ENCODE measurements around the gene CERS6. TPM values are rescaled to one million over a fixed set of nuclear protein-coding genes. Genes with fewer than 3 reads are reported as not detected.

The CERS6 gene
- polyA plus RNA-seq, 3 donors from 2014 or later = 2.4 to 9.2 (median 5.6) TPM

DNA sequence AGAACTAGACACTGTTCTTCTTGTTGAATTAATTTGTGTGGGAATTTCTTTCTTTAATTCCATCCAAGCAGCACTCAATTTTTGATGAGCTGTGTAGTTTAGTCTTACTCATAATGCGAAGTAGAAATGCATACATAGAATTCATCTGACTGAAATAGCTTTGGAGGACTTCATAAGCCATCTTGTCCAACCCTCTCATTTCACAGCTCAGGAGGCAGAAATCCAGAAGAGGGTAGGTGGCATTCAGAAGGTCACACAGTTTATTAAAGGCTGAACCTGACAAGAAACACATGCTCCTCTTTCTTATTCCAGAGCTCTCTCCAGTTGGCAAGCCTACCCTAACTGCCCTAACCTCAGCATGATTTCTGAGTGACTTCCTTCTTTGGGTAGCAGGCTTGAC lies 177.1 kb downstream of the CERS6 start:
- Mint-ChIP-seq H3K9me3 (no peaks in the 10 kb centered on the region), H3K27me3 (ENCODE audit: low read depth in 3 of 3) (peaks cover 0 to 4% (median 0%) of the 10 kb centered on the region in 3 donors), H3K4me3 (no peak overlapping the region), H3K4me1 (peaks cover 7 to 32% of the 10 kb centered on the region in 2 donors), H3K36me3 (no peaks in the 10 kb centered on the region), H3K27ac (no peak overlapping the region)
- DNase-seq = no peak

DNA sequence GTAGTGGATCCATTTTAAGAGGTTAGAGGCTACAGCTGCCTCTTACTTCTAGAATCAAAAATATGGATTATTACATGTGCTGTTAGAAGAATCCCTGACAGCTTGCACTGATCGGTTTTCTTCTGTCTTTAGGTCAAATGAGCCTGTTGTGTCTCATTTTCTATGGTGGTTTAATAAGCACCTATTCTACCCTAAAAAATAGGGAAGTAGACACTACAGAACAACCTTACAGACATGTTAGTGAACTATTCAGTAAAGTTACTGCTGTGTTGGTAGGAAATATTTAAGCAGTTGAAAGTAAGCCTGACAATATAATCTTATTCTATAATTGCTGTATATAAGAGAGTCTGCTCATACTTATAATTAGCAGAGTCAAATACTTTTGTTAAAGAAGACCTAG lies 177.8 kb downstream of the CERS6 start:
- no peaks in the 10 kb centered on the region for H3K9me3 Mint-ChIP-seq
- no peak overlapping the region for H3K4me3 Mint-ChIP-seq
- no peak overlapping the region for H3K27ac Mint-ChIP-seq

DNA sequence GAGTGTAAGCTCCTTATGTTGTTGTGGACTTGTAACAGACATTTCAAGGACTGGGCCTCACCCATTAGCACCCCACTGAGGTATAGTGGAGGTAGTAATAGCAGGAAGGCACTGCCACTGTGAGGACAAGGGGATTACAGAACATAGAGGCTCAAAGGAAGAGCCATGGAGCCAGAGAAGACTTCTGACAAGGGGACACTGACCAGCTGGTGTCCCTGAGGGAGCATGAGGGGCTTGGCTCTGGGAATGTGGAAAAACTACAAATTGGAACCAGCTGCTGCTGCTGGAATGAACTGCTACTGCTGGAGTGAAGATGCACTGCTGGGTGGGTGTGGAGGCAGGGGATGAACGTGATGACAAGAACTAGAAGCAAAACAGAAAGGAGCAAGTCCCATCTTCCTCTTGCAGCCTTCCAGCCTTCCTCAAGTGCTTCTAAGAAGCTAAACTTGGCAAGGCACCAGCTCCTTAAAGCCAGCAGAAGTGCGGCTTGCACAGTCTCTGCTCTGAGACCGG lies 179.0 kb downstream of the CERS6 start:
- Mint-ChIP-seq H3K27me3 (ENCODE audit: low read depth in 3 of 3) (peaks cover 0 to 4% (median 0%) of the 10 kb centered on the region in 3 donors), H3K4me3 (no peak overlapping the region), H3K27ac (peak overlapping the region in 2 of 6 donors; percentile 16 to 22), H3K9me3 (no peaks in the 10 kb centered on the region), H3K36me3 (no peaks in the 10 kb centered on the region), H3K4me1 (peaks cover 7 to 36% of the 10 kb centered on the region in 2 donors)
- no peak for DNase-seq

More for the DNA sequence above, 177.8 kb downstream of the CERS6 start:
- Mint-ChIP-seq H3K36me3 (no peaks in the 10 kb centered on the region), H3K4me1 (peaks cover 7 to 36% of the 10 kb centered on the region in 2 donors), H3K27me3 (ENCODE audit: low read depth in 3 of 3) (peaks cover 0 to 4% (median 0%) of the 10 kb centered on the region in 3 donors)
- DNase-seq = no peak

DNA sequence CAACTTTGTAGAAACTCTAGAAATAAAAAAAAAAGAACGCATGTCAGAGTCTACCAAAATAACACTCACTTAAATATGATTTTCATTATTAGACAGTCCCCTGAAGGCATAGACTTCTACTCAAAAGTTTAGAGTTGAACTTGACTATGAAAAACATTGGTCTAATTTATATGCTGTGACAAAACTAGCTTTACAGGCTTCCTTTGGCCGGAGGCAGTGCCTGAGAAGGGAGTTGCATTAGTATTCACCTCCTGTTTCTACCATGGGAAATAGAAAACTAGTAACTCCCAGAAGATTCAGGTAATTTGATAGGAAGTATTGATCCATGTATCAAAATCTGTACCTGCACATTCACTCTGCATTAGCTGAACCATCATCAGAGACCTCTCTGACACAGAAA lies 182.9 kb downstream of the CERS6 start:
- Mint-ChIP-seq H3K9me3 (no peaks in the 10 kb centered on the region), H3K27ac (no peak overlapping the region), H3K36me3 (no peaks in the 10 kb centered on the region), H3K4me1 (peaks cover 6 to 32% of the 10 kb centered on the region in 2 donors), H3K27me3 (ENCODE audit: low read depth in 3 of 3) (peaks cover 0 to 4% (median 0%) of the 10 kb centered on the region in 3 donors), H3K4me3 (no peak overlapping the region)
- no peak for DNase-seq

DNA sequence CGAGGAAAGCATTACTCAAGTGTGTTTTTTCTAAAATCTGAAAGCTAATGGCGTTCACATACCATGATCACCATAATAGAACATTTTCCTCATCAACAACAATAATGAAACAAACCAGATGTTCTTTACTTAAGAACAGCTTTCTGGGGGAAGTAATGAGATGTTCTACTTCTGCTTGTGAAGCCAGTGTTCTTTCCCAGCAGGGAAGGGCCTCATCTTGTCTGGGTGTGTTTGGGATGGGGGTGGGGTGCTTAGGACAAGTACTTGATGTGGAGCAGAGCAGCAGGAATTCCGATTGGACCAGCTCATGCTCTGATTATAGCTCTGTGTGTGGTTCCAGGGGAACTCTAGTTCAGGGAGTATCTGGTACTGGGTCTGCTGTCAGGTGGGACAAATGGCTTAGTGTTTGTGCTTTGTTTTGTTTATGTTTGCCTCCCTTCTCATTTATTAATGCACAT lies 183.4 kb downstream of the CERS6 start:
- Mint-ChIP-seq H3K27ac (no peak overlapping the region), H3K4me1 (peaks cover 10 to 37% of the 10 kb centered on the region in 2 donors), H3K36me3 (no peaks in the 10 kb centered on the region), H3K9me3 (no peaks in the 10 kb centered on the region), H3K4me3 (no peak overlapping the region), H3K27me3 (ENCODE audit: low read depth in 3 of 3) (peaks cover 0 to 4% (median 0%) of the 10 kb centered on the region in 3 donors)
- DNase-seq = no peak

GRCh38 chr2:168640039-168640438 lies 184.0 kb downstream of the CERS6 start:
- Mint-ChIP-seq H3K27me3 (ENCODE audit: low read depth in 3 of 3) (peaks cover 0 to 4% (median 0%) of the 10 kb centered on the region in 3 donors), H3K4me3 (no peak overlapping the region), H3K27ac (no peak overlapping the region), H3K9me3 (no peaks in the 10 kb centered on the region), H3K4me1 (peaks cover 11 to 34% of the 10 kb centered on the region in 2 donors), H3K36me3 (no peaks in the 10 kb centered on the region)
- DNase-seq = no peak

- DNase-seq = no peak
- H3K36me3 Mint-ChIP-seq = no peaks in the 10 kb centered on the region
- no peak overlapping the region for H3K27ac Mint-ChIP-seq
- H3K27me3 Mint-ChIP-seq (ENCODE audit: low read depth in 3 of 3) = peaks cover 0 to 1% (median 0%) of the 10 kb centered on the region in 3 donors
- peaks cover 0 to 2% (median 0%) of the 10 kb centered on the region in 6 donors for H3K9me3 Mint-ChIP-seq
- no peak overlapping the region for H3K4me3 Mint-ChIP-seq
- peaks cover 21 to 25% of the 10 kb centered on the region in 2 donors for H3K4me1 Mint-ChIP-seq
Measured at GRCh38 chr2:168641636-168642035, 185.6 kb downstream of the CERS6 start.

DNA sequence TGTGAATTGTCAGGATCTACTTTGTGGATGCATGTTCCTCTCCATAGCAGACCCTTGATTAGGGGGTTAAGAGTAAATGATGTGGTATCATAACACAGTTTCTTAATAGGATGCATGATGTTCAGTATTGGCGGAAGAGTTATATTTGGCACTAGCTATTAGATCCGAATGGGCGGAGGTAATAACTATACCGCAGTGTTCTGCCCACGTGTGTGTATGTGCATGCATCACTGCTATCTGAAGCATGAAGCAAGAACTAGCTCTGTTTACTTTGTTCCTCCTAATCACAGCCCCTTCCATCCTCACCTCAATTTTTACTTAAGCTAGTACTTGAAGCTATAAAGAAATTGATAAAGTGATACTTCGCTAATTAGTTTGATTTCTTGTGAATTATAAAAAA lies 186.8 kb downstream of the CERS6 start:
- Mint-ChIP-seq H3K4me1 (peaks cover 16 to 19% of the 10 kb centered on the region in 2 donors), H3K36me3 (no peaks in the 10 kb centered on the region), H3K27me3 (ENCODE audit: low read depth in 3 of 3) (peaks cover 0 to 1% (median 0%) of the 10 kb centered on the region in 3 donors), H3K9me3 (peaks cover 0 to 2% (median 0%) of the 10 kb centered on the region in 6 donors), H3K4me3 (no peak overlapping the region), H3K27ac (no peak overlapping the region)
- DNase-seq = no peak

GRCh38 chr2:168643979-168644378 lies 187.9 kb downstream of the CERS6 start:
- Mint-ChIP-seq H3K27ac (no peak overlapping the region), H3K36me3 (no peaks in the 10 kb centered on the region), H3K9me3 (peaks cover 0 to 2% (median 0%) of the 10 kb centered on the region in 6 donors), H3K4me1 (peaks cover 8 to 19% of the 10 kb centered on the region in 2 donors), H3K27me3 (ENCODE audit: low read depth in 3 of 3) (peaks cover 0 to 1% (median 0%) of the 10 kb centered on the region in 3 donors), H3K4me3 (no peak overlapping the region)
- DNase-seq = no peak

DNA sequence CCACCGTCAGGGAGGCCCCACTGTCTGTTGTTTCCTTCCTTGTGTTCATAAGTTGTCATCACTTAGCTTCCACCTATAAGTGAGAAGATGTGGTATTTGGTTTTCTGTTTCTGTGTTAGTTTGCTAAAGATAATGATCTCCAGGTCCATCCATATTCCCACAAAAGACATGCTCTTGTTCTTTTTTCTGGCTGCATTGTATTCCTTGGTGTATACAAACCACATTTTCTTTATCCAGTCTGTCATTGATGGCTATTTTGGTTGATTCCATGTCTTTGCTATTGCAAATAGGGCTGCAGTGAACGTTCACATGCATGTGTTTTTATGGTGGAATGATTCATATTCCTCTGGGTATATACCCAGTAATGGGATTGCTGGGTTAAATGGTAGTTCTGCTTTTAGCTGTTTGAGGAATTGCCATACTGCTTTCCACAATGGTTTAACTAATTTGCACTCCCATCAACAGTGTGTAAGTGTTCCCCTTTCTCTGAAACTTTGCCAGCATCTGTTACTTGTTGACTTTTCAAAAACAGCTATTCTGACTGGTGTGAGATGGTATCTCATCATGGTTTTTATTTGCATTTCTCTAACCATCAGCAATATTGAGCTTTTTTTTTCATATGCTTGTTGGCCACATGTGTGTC lies 189.7 kb downstream of the CERS6 start:
- no peak for DNase-seq
- peaks cover 0 to 2% (median 0%) of the 10 kb centered on the region in 6 donors for H3K9me3 Mint-ChIP-seq
- peak overlapping the region in 2 of 6 donors; percentile 1 to 9 for H3K27ac Mint-ChIP-seq
- no peaks in the 10 kb centered on the region for H3K36me3 Mint-ChIP-seq
- H3K4me1 Mint-ChIP-seq = peaks cover 14 to 19% of the 10 kb centered on the region in 2 donors
- H3K27me3 Mint-ChIP-seq (ENCODE audit: low read depth in 3 of 3) = peaks cover 0 to 1% (median 0%) of the 10 kb centered on the region in 3 donors
- H3K4me3 Mint-ChIP-seq = no peak overlapping the region

- peaks cover 0 to 3% (median 0%) of the 10 kb centered on the region in 3 donors for H3K36me3 Mint-ChIP-seq
- H3K4me3 Mint-ChIP-seq = no peak overlapping the region
- H3K27me3 Mint-ChIP-seq (ENCODE audit: low read depth in 3 of 3) = peaks cover 0 to 1% (median 0%) of the 10 kb centered on the region in 3 donors
- H3K9me3 Mint-ChIP-seq = peaks cover 0 to 2% (median 0%) of the 10 kb centered on the region in 6 donors
- H3K4me1 Mint-ChIP-seq = peaks cover 12 to 17% of the 10 kb centered on the region in 2 donors
- no peak overlapping the region for H3K27ac Mint-ChIP-seq
- no peak for DNase-seq
Measured at GRCh38 chr2:168649105-168649504, 193.0 kb downstream of the CERS6 start.

DNA sequence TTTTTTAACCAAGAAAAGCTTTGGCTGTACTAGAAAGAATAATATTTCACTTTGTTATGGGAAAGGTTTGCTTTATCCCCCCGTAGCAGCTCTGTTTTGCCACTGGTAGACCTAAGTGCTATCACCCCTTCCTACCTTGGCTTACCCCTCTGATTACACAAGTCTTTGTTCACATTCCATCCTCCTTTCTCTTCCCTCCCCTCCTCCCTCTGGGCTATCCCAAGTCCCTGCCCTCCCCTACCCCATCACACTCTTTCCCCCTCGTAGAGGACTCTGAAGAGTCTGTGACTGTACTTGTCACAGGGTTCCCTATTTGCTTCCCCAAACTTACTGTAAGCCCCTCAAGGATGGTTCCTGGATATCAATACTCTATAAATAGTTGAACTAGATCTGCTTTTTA lies 193.5 kb downstream of the CERS6 start:
- Mint-ChIP-seq H3K4me3 (no peak overlapping the region), H3K27me3 (ENCODE audit: low read depth in 3 of 3) (peaks cover 0 to 1% (median 0%) of the 10 kb centered on the region in 3 donors), H3K27ac (no peak overlapping the region), H3K36me3 (peaks cover 0 to 3% (median 0%) of the 10 kb centered on the region in 3 donors), H3K4me1 (peaks cover 7 to 13% of the 10 kb centered on the region in 2 donors), H3K9me3 (peaks cover 0 to 2% (median 0%) of the 10 kb centered on the region in 6 donors)
- no peak for DNase-seq

DNA sequence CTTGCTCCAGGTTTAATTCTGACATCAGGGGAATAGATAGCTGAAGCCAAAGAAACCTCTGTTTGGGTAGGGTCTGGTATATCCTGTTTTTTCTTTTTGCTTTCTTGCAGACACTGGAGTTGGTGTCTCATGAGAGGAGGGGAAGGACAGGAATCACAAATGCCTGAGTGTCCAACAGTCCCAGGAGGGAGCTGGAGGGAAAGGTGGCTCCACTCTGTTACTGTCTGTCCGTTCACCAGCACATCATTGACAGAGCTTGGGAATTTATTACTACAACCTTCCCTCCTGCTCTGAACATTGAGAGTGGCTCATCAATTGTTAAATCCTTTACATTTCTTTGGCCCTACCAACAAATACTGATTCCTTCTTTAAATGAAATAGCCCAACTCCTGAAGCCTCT lies 194.1 kb downstream of the CERS6 start:
- Mint-ChIP-seq H3K27me3 (ENCODE audit: low read depth in 3 of 3) (peaks cover 0 to 1% (median 0%) of the 10 kb centered on the region in 3 donors), H3K4me3 (no peak overlapping the region), H3K27ac (no peak overlapping the region), H3K4me1 (peaks cover 7 to 11% of the 10 kb centered on the region in 2 donors), H3K36me3 (peaks cover 0 to 3% (median 0%) of the 10 kb centered on the region in 3 donors), H3K9me3 (peaks cover 0 to 2% (median 0%) of the 10 kb centered on the region in 6 donors)
- no peak for DNase-seq

- Mint-ChIP-seq H3K27ac (no peak overlapping the region), H3K9me3 (no peaks in the 10 kb centered on the region), H3K27me3 (ENCODE audit: low read depth in 3 of 3) (no peaks in the 10 kb centered on the region), H3K4me1 (peaks cover 6 to 7% of the 10 kb centered on the region in 2 donors), H3K4me3 (no peak overlapping the region), H3K36me3 (peaks cover 0 to 3% (median 3%) of the 10 kb centered on the region in 3 donors)
- DNase-seq = no peak
Measured at GRCh38 chr2:168650781-168651180, 194.7 kb downstream of the CERS6 start.

Data from immature natural killer cell (primary cell).